GM18499 (cell line): Measurements from ENCODE around the gene EMILIN1.
"Not testable (repeated sequence)": the region's sequence is repeated elsewhere in the genome, so short reads cannot be mapped to it uniquely, and the experiment has no call there.

Experiments used
- ATAC-seq: cut with Tn5 transposase; IDR thresholded peaks from one replicate; pipeline ENCODE4 v1.9.1; 2021; ENCODE audit warnings: moderate number of reproducible peaks; ENCODE audit not compliant: insufficient read depth, unreplicated experiment

Gene EMILIN1

GRCh38 chr2:27092696-27093429 is 14.4 kb downstream of the EMILIN1 start:
- no peak for ATAC-seq

- ATAC-seq = no peak
These were observed 15.3 kb downstream of the EMILIN1 start for GRCh38 chr2:27093430-27094352.

- no peak for ATAC-seq
These were observed 16.1 kb downstream of the EMILIN1 start for GRCh38 chr2:27094353-27094984.

- no peak for ATAC-seq
These were observed 17.0 kb downstream of the EMILIN1 start for GRCh38 chr2:27095427-27095744.

- no peak for ATAC-seq
These were observed 17.6 kb downstream of the EMILIN1 start for GRCh38 chr2:27095745-27096651.

GRCh38 chr2:27096748-27097297 is 18.4 kb downstream of the EMILIN1 start:
- no peak for ATAC-seq

- no peak for ATAC-seq
These were observed 18.9 kb downstream of the EMILIN1 start for GRCh38 chr2:27097341-27097740.

- ATAC-seq = no peak
These were observed 21.0 kb downstream of the EMILIN1 start for GRCh38 chr2:27099334-27099955.

- no peak for ATAC-seq
These were observed 21.6 kb downstream of the EMILIN1 start for GRCh38 chr2:27100036-27100435.

- ATAC-seq = no peak
These were observed 23.9 kb downstream of the EMILIN1 start for GRCh38 chr2:27102329-27102728.

GRCh38 chr2:27105981-27106380 is 27.6 kb downstream of the EMILIN1 start:
- ATAC-seq = no peak

- ATAC-seq = no peak
These were observed 29.8 kb downstream of the EMILIN1 start for GRCh38 chr2:27108221-27108620.

GRCh38 chr2:27109083-27109482 is 30.7 kb downstream of the EMILIN1 start:
- ATAC-seq = no peak

GRCh38 chr2:27110603-27111352 is 32.4 kb downstream of the EMILIN1 start:
- ATAC-seq = not testable (repeated sequence)

- ATAC-seq = not testable (repeated sequence)
These were observed 33.1 kb downstream of the EMILIN1 start for GRCh38 chr2:27111392-27112078.

GRCh38 chr2:27115519-27115918 is 37.1 kb downstream of the EMILIN1 start:
- no peak for ATAC-seq

GRCh38 chr2:27117995-27118524 is 39.6 kb downstream of the EMILIN1 start:
- ATAC-seq = no peak
